MG63 (cell line): Measurements from ENCODE around the gene TLE1. TPM values are rescaled to one million over a fixed set of nuclear protein-coding genes. Genes with fewer than 3 reads are reported as not detected.
"Not testable (repeated sequence)": the region's sequence is repeated elsewhere in the genome, so short reads cannot be mapped to it uniquely, and the experiment has no call there.

Source experiments
- DNase-seq: peaks from one replicate; pipeline ENCODE4 v3.0.0-alpha.2; 2020
- H3K27me3 ChIP-seq: fragments of 250-450 bp; sonication (Bioruptor Pico); 2 replicates; pipeline ENCODE4 v1.5.1; 2020; ENCODE audit warnings: mild to moderate bottlenecking, moderate library complexity
- H3K36me3 ChIP-seq: fragments of 250-450 bp; sonication (Bioruptor Pico); 2 replicates; pipeline ENCODE4 v1.5.1; 2020; ENCODE audit warnings: mild to moderate bottlenecking, moderate library complexity
- H3K4me3 ChIP-seq: fragments of 250-450 bp; sonication (Bioruptor Pico); 2 replicates; pipeline ENCODE4 v1.5.1; 2020; ENCODE audit warnings: mild to moderate bottlenecking, moderate library complexity
- H3K9me3 ChIP-seq: fragments of 250-450 bp; sonication (Bioruptor Pico); 2 replicates; pipeline ENCODE4 v1.5.1; 2020; ENCODE audit warnings: mild to moderate bottlenecking, moderate library complexity
- total RNA-seq: library from RNA; depleted of rRNA; stranded (reverse); fragments of >200 nt; shearing (Covaris generic); gene quantifications from 2 replicates; pipeline ENCODE4 v1.2.3, GENCODE V29; 2014; ENCODE audit warnings: low replicate concordance

TLE1 gene
- total RNA-seq, 1 experiment from 2014 or later = 6.1 TPM

GRCh38 chr9:81619353-81620001 is 69.9 kb downstream of the TLE1 start:
- DNase-seq = peak; percentile 21
- Histone ChIP-seq H3K9me3 (no peaks in the 10 kb centered on the region), H3K27me3 (no peaks in the 10 kb centered on the region), H3K4me3 (no peak overlapping the region), H3K36me3 (no peaks in the 10 kb centered on the region)

GRCh38 chr9:81618923-81619322 is 70.4 kb downstream of the TLE1 start:
- H3K36me3 ChIP-seq = no peaks in the 10 kb centered on the region
- H3K27me3 ChIP-seq = no peaks in the 10 kb centered on the region
- H3K4me3 ChIP-seq = no peak overlapping the region
- no peak for DNase-seq
- no peaks in the 10 kb centered on the region for H3K9me3 ChIP-seq

GRCh38 chr9:81616141-81616540 is 73.2 kb downstream of the TLE1 start:
- H3K27me3 ChIP-seq = no peaks in the 10 kb centered on the region
- DNase-seq = no peak

GRCh38 chr9:81614335-81614734 is 75.0 kb downstream of the TLE1 start:
- no peaks in the 10 kb centered on the region for H3K36me3 ChIP-seq
- H3K27me3 ChIP-seq = no peaks in the 10 kb centered on the region
- H3K9me3 ChIP-seq = no peaks in the 10 kb centered on the region
- no peak overlapping the region for H3K4me3 ChIP-seq
- no peak for DNase-seq

More at GRCh38 chr9:81616141-81616540, 73.2 kb downstream of the TLE1 start:
- no peaks in the 10 kb centered on the region for H3K36me3 ChIP-seq
- no peak overlapping the region for H3K4me3 ChIP-seq
- no peaks in the 10 kb centered on the region for H3K9me3 ChIP-seq

GRCh38 chr9:81613002-81613812 is 76.1 kb downstream of the TLE1 start:
- DNase-seq = no peak
- Histone ChIP-seq H3K36me3 (no peaks in the 10 kb centered on the region), H3K4me3 (no peak overlapping the region), H3K9me3 (no peaks in the 10 kb centered on the region), H3K27me3 (no peaks in the 10 kb centered on the region)

- DNase-seq = no peak
- H3K27me3 ChIP-seq = no peaks in the 10 kb centered on the region
- no peaks in the 10 kb centered on the region for H3K9me3 ChIP-seq
- no peak overlapping the region for H3K4me3 ChIP-seq
- H3K36me3 ChIP-seq = no peaks in the 10 kb centered on the region
Measured at GRCh38 chr9:81611664-81612063, 77.7 kb downstream of the TLE1 start.

- Histone ChIP-seq H3K27me3 (no peaks in the 10 kb centered on the region), H3K4me3 (no peak overlapping the region), H3K9me3 (no peaks in the 10 kb centered on the region), H3K36me3 (no peaks in the 10 kb centered on the region)
- no peak for DNase-seq
Measured at GRCh38 chr9:81610740-81611107, 78.6 kb downstream of the TLE1 start.

- DNase-seq = no peak
- no peaks in the 10 kb centered on the region for H3K36me3 ChIP-seq
- H3K9me3 ChIP-seq = no peaks in the 10 kb centered on the region
- H3K4me3 ChIP-seq = no peak overlapping the region
- no peaks in the 10 kb centered on the region for H3K27me3 ChIP-seq
Measured at GRCh38 chr9:81609782-81610739, 79.3 kb downstream of the TLE1 start.

GRCh38 chr9:81608289-81608657 is 81.1 kb downstream of the TLE1 start:
- DNase-seq = no peak
- no peak overlapping the region for H3K4me3 ChIP-seq
- H3K36me3 ChIP-seq = no peaks in the 10 kb centered on the region
- no peaks in the 10 kb centered on the region for H3K9me3 ChIP-seq
- H3K27me3 ChIP-seq = no peaks in the 10 kb centered on the region

- no peaks in the 10 kb centered on the region for H3K27me3 ChIP-seq
- H3K36me3 ChIP-seq = no peaks in the 10 kb centered on the region
- DNase-seq = no peak
- H3K9me3 ChIP-seq = no peaks in the 10 kb centered on the region
- H3K4me3 ChIP-seq = no peak overlapping the region
Measured at GRCh38 chr9:81607593-81608288, 81.6 kb downstream of the TLE1 start.

GRCh38 chr9:81606261-81606660 is 83.1 kb downstream of the TLE1 start:
- H3K27me3 ChIP-seq, DNase-seq, H3K4me3 ChIP-seq, H3K9me3 ChIP-seq, H3K36me3 ChIP-seq: not testable (repeated sequence)

- no peak for DNase-seq
Measured at GRCh38 chr9:81605170-81605670, 84.1 kb downstream of the TLE1 start.

GRCh38 chr9:81604306-81605169 is 84.8 kb downstream of the TLE1 start:
- no peak for DNase-seq
- Histone ChIP-seq H3K27me3 (no peaks in the 10 kb centered on the region), H3K36me3 (no peaks in the 10 kb centered on the region), H3K9me3 (no peaks in the 10 kb centered on the region), H3K4me3 (no peak overlapping the region)

More at GRCh38 chr9:81605170-81605670, 84.1 kb downstream of the TLE1 start:
- H3K27me3 ChIP-seq = no peaks in the 10 kb centered on the region
- H3K36me3 ChIP-seq = no peaks in the 10 kb centered on the region
- no peaks in the 10 kb centered on the region for H3K9me3 ChIP-seq
- no peak overlapping the region for H3K4me3 ChIP-seq

- H3K4me3 ChIP-seq = no peak overlapping the region
- H3K27me3 ChIP-seq = no peaks in the 10 kb centered on the region
- DNase-seq = no peak
- H3K36me3 ChIP-seq = no peaks in the 10 kb centered on the region
- H3K9me3 ChIP-seq = no peaks in the 10 kb centered on the region
Measured at GRCh38 chr9:81602887-81603680, 86.3 kb downstream of the TLE1 start.
